Endothelial cell of umbilical vein (primary cell): ENCODE results near the gene NEB. TPM values are rescaled to one million over a fixed set of nuclear protein-coding genes. Genes with fewer than 3 reads are reported as not detected.

ENCODE experiments used
- BruUV-seq: library from RNA; stranded (reverse); fragments of 400-500 nt; replicated peaks from 2 replicates; lab custom pipeline; 2021; lab: Mats Ljungman, UMichigan
- CTCF ChIA-PET: fragments of 300-600, 350-600 bp; sonication (Branson Sonifier 250); formaldehyde crosslinking; loops from one replicate; lab custom pipeline; 2021; ENCODE audit warnings: antibody characterized with exemption, inconsistent platforms; lab: Charles Lee
- POLR2A ChIA-PET: fragments of 300-600, 350-600 bp; sonication (Branson Sonifier 250); formaldehyde crosslinking; loops from one replicate; lab custom pipeline; 2021; ENCODE audit warnings: antibody characterized with exemption, inconsistent platforms; lab: Charles Lee
- DNase-seq: peaks from one replicate; pipeline ENCODE4 v3.0.0-alpha.2; 2011; ENCODE audit warnings: low read depth, low spot score
- FAIRE-seq: peaks from 2 replicates; lab custom pipeline; 2011; peaks lifted over from hg19 to GRCh38; lab: Jason Lieb, UNC
- H2AFZ ChIP-seq: 2 replicates; pipeline ENCODE4 v1.6.0; 2012; ENCODE audit warnings: low read depth, low read length, control low read depth, inconsistent platforms
- H3K27ac ChIP-seq: 2 replicates; pipeline ENCODE4 v1.5.1; 2011; ENCODE audit warnings: low read depth, mild to moderate bottlenecking, control low read depth, low read length, moderate library complexity; ENCODE audit not compliant: insufficient read depth
- H3K27me3 ChIP-seq, 2 experiments: 2 replicates each; pipeline versions ENCODE4 v1.6.0 to v1.6.1; 2011; ENCODE audit warnings: low read length in 2 of 2, mixed read lengths in 1 of 2; ENCODE audit not compliant: control insufficient read depth in 2 of 2, insufficient read depth in 2 of 2
- H3K36me3 ChIP-seq, 2 experiments: 2 replicates in 1 of 2; 3 replicates in 1 of 2; pipeline ENCODE4 v1.5.1; 2011; ENCODE audit warnings: low read length in 2 of 2, mild to moderate bottlenecking in 1 of 2, moderate library complexity in 1 of 2; ENCODE audit not compliant: control insufficient read depth in 2 of 2, insufficient read depth in 2 of 2; ENCODE audit errors: extremely low read depth in 1 of 2
- H3K4me1 ChIP-seq: 3 replicates; pipeline ENCODE4 v1.5.1; 2011; ENCODE audit warnings: mild to moderate bottlenecking, low read length; ENCODE audit not compliant: control insufficient read depth, insufficient read depth; ENCODE audit errors: extremely low read depth
- H3K4me2 ChIP-seq: 2 replicates; pipeline ENCODE4 v1.6.1; 2011; ENCODE audit warnings: low read length, control low read depth, mixed read lengths; ENCODE audit not compliant: insufficient read depth
- H3K4me3 ChIP-seq, 3 experiments: fragments of 200-600 bp in 1 of 3; sonication (generic), shearing (Covaris generic) in 1 of 3; replicated peaks in 1 of 3; 2 replicates each; pipeline ENCODE4 v1.5.1; 2011 to 2016; ENCODE audit warnings: control low read depth in 3 of 3, low read length in 3 of 3, mild to moderate bottlenecking in 2 of 3, inconsistent platforms in 1 of 3, low read depth in 1 of 3, moderate library complexity in 1 of 3; ENCODE audit not compliant: insufficient read depth in 1 of 3
- H3K79me2 ChIP-seq: 2 replicates; pipeline ENCODE4 v1.6.0; 2012; ENCODE audit warnings: low read length, inconsistent platforms; ENCODE audit not compliant: control insufficient read depth, insufficient read depth
- H3K9ac ChIP-seq: replicated peaks from 2 replicates; pipeline ENCODE3; 2011; ENCODE audit warnings: low read length, control low read depth; ENCODE audit not compliant: insufficient read depth; ENCODE audit errors: extremely low read depth
- H3K9me1 ChIP-seq: replicated peaks from 3 replicates; pipeline ENCODE4 v1.6.0; 2011; ENCODE audit warnings: mild to moderate bottlenecking, low read length; ENCODE audit not compliant: control insufficient read depth, insufficient read depth; ENCODE audit errors: extremely low read depth
- H3K9me3 ChIP-seq: replicated peaks from 2 replicates; pipeline ENCODE4 v1.5.1; 2012; ENCODE audit warnings: low read length, inconsistent platforms; ENCODE audit not compliant: control insufficient read depth, insufficient read depth
- H4K20me1 ChIP-seq: replicated peaks from 2 replicates; pipeline ENCODE3; 2011; ENCODE audit warnings: mild to moderate bottlenecking, low read length; ENCODE audit not compliant: control insufficient read depth, insufficient read depth; ENCODE audit errors: extremely low read depth
- CTCF ChIP-seq, 2 donors: IDR thresholded peaks; 1 replicate in 1 of 2; 2 replicates in 1 of 2; pipeline ENCODE4 v1.5.1; 2011; ENCODE audit warnings: low read length in 2 of 2, mild to moderate bottlenecking in 2 of 2, moderate library complexity in 2 of 2, control low read depth in 1 of 2, inconsistent platforms in 1 of 2, low read depth in 1 of 2; ENCODE audit not compliant: insufficient read depth in 1 of 2; ENCODE audit errors: extremely low read depth in 1 of 2
- EZH2 ChIP-seq: IDR thresholded peaks from 2 replicates; pipeline ENCODE4 v1.6.1; 2012; ENCODE audit warnings: borderline replicate concordance, low read depth, mild to moderate bottlenecking, moderate library complexity, low read length, inconsistent platforms; ENCODE audit not compliant: severe bottlenecking
- FOS ChIP-seq: IDR thresholded peaks from 2 replicates; pipeline ENCODE4 v1.6.1; 2011; ENCODE audit warnings: mild to moderate bottlenecking, low read length, moderate library complexity, borderline replicate concordance; ENCODE audit not compliant: insufficient read depth
- GATA2 ChIP-seq: IDR thresholded peaks from 2 replicates; pipeline ENCODE4 v1.7.0; 2011; ENCODE audit warnings: low read depth, mild to moderate bottlenecking, moderate library complexity, mixed read lengths, low read length; ENCODE audit not compliant: insufficient read length, insufficient read depth
- JUN ChIP-seq: IDR thresholded peaks from 2 replicates; pipeline ENCODE4 v1.6.1; 2011; ENCODE audit warnings: borderline replicate concordance, low read depth; ENCODE audit not compliant: insufficient read length, insufficient read depth
- MAX ChIP-seq: IDR thresholded peaks from 2 replicates; pipeline ENCODE4 v1.6.1; 2011; ENCODE audit not compliant: insufficient read depth, insufficient read length
- MYC ChIP-seq: IDR thresholded peaks from one replicate; pipeline ENCODE4 v1.6.1; 2011; ENCODE audit warnings: mild to moderate bottlenecking, low read depth, low read length
- POLR2A ChIP-seq: IDR thresholded peaks from 2 replicates; pipeline ENCODE4 v1.6.1; 2012; ENCODE audit warnings: low read depth, mild to moderate bottlenecking, control low read depth, low read length
- POLR2AphosphoS5 ChIP-seq: IDR thresholded peaks from 2 replicates; pipeline ENCODE4 v1.6.1; 2012; ENCODE audit warnings: low read depth, mild to moderate bottlenecking, control low read depth, low read length, moderate library complexity; ENCODE audit not compliant: insufficient read depth
- dilution Hi-C: fragments of 300-500 bp; cut with MboI; formaldehyde crosslinking; loops from one replicate; pipeline ENCODE4 v1.15.0; 2019; ENCODE audit warnings: low sequenced_read_pairs; ENCODE audit not compliant: extremely low pct_ligation_motif_present
- intact Hi-C: fragments of 100-400 bp; cut with micrococcal nuclease; formaldehyde crosslinking; loops from one replicate; pipeline ENCODE4 v1.10.0; 2022
- polyA plus RNA-seq, 4 experiments: library from polyadenylated mRNA; depleted of rRNA in 3 of 4; stranded (reverse) in 3 of 4; unstranded in 1 of 4; fragments of >200 nt; gene quantifications; 2 replicates each; pipeline versions ENCODE4 v1.2.1 to v1.2.3, GENCODE V29; 2011 to 2012; ENCODE audit warnings: missing spikeins in 1 of 4
- total RNA-seq: library from RNA; stranded (reverse); gene quantifications from 2 replicates; pipeline ENCODE4 v1.2.3, GENCODE V29; 2021

Gene NEB
- total and polyA plus RNA-seq, 2 donors (not counting 3 experiments of a cell fraction or from before 2014, with no cell fraction given): 0.84 to 1.8 TPM

GRCh38 chr2:151771599-151772358 is 37.5 kb upstream of the NEB start:
- Histone ChIP-seq H3K4me2 (no peak overlapping the region), H3K4me1 (peaks cover 17% of the 10 kb centered on the region), H4K20me1 (no peaks in the 10 kb centered on the region), H3K27me3 (no peaks in the 10 kb centered on the region), H3K4me3 (no peak overlapping the region), H2AFZ (no peak overlapping the region), H3K79me2 (no peaks in the 10 kb centered on the region), H3K9ac (no peak overlapping the region), H3K9me1 (no peaks in the 10 kb centered on the region), H3K36me3 (peaks cover 0 to 3% of the 10 kb centered on the region in 2 experiments), H3K9me3 (no peaks in the 10 kb centered on the region), H3K27ac (no peak overlapping the region)
- no TSS peak for BruUV-seq
- intact Hi-C loops: loop anchor here (5.0 kb wide), 1 partner anchor 269 kb away; no protein-coding TSS in a partner anchor
- dilution Hi-C loops: no loop called here
- FAIRE-seq (no peak), DNase-seq (no peak)
- ChIA-PET CTCF (no interaction called here), POLR2A (no interaction called here)
- no peak for TF ChIP-seq POLR2AphosphoS5
- TF ChIP-seq CTCF (IDR thresholded peaks at IDR 0.05; ENCODE audit: extremely low read depth in 1 of 2, insufficient read depth in 1 of 2, low read depth in 1 of 2, low read length in 2 of 2): no peak
- TF ChIP-seq FOS: no peak
- TF ChIP-seq POLR2A: no peak
- TF ChIP-seq EZH2: no peak
- TF ChIP-seq MAX: no peak
- no peak for TF ChIP-seq JUN
- no peak for TF ChIP-seq MYC
- no peak for TF ChIP-seq GATA2
